ENCODE data around the gene EVL.

Gene EVL

DNA sequence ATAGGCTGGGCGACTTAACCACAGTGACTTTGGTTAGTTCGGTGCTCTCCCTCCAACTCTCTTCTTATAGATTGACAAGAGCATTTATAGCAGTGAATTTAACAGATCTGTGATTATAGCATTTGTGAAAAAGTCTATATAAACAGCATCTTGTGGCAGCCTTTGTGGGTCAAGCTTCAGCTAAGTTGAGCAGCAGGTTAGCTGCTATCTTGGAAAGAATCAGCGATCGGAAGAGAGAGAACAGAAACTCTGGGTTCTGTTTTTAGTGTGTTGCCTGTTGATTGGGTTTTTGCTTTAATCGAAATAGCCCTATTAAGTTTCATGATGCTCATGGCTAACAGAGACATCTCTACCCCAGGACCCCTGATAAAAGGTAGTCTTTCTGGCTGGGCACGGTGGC lies 20.2 kb downstream of the EVL start:
- DNase-seq, result no peak

DNA sequence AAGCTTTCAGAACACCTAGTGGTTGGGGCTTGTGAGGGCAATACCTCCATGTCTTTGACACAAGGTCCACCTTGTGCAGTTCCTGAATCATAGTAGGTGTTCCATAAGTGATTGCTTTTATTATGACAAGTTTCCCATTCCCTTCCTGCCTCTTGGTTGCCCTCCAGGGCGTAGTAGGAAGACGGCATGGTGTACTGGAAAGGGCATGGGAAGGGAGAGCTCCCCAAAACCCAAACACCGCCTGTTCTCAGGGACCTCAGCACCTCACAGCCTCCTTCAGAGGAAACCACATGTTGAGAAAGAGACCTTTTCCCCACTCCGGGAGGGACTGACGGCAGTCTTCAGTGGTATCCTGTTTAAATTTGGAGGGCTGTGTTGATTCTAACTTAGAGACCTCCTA lies 21.1 kb downstream of the EVL start:
- no peak for DNase-seq

DNA sequence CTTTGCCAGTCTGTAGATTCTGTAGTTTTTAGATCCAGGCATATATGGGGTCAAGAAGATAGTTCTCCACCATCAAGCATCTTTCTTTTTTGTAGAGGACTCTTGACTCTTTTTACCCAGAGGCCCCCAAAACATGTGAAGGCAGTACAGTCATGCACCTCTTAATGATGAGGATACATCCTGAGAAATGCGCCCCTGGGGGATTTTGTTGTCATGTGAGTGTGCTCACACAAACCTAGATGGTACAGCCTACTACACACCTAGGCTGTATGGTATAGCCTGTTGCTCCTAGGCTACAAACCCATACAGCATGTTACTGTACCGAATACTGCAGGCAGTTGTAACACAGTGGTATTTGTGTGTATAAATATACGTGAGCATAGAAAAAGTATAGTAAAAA lies 23.0 kb downstream of the EVL start:
- DNase-seq, result no peak

- DNase-seq, result no peak
These were observed 26.2 kb downstream of the EVL start for GRCh38 chr14:100091386-100091785.

GRCh38 chr14:100092832-100093231 lies 27.6 kb downstream of the EVL start:
- DNase-seq, result no peak

DNA sequence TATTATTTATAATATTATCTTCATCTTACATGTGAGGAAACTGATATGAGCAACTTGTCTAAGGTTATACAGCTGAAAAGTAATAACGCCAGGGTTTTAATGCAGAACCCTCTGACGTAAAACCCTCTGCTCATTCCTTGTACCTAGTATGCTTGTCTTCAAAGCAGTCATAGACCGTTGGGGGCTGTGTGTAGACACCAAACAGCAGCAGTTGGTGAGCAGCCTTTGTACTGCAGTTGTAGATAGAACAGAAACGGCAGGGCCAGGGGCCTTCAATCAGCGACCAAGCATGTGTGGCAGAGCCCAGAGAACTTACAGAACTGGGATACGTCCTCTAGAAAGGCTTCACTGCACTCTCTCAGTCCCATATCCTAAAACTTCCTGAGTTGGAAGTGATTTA lies 28.1 kb downstream of the EVL start:
- no peak for DNase-seq

GRCh38 chr14:100096656-100097055 lies 31.4 kb downstream of the EVL start:
- no peak for DNase-seq

GRCh38 chr14:100098171-100098570 lies 32.9 kb downstream of the EVL start:
- DNase-seq, result no peak

DNA sequence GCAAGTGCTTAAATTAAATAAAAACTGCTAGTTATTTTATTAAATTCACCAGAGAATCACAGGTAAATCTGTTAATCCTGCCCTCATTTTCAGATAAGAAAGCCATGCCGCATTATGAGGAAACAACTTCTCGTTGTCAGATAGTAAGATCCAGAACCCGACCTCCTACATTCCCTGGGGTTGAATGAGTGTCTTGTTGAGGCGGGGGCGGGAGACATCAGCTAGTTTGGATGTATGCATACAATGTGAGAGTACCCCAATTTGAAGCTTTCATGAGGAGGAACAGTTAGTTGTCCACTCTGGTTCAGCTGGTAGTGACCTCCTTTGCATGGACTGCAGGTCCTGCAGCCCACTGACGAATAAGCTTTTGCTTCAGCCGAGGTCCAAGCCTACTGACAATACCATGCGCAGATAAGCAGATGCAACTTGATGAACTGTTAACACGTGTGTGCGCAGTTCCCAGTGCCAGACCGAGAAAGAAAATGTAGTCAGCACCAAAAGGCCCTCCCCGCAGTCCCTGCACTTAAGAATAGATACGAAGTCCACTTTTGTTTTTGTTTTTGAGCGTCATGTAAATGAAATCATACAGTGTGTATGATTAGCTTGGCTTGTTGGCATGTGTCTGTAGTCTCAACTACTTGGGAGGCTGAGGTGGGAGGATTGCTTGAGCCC lies 34.9 kb downstream of the EVL start:
- DNase-seq, result no peak

- DNase-seq, result no peak
These were observed 37.0 kb downstream of the EVL start for GRCh38 chr14:100102156-100102785.

DNA sequence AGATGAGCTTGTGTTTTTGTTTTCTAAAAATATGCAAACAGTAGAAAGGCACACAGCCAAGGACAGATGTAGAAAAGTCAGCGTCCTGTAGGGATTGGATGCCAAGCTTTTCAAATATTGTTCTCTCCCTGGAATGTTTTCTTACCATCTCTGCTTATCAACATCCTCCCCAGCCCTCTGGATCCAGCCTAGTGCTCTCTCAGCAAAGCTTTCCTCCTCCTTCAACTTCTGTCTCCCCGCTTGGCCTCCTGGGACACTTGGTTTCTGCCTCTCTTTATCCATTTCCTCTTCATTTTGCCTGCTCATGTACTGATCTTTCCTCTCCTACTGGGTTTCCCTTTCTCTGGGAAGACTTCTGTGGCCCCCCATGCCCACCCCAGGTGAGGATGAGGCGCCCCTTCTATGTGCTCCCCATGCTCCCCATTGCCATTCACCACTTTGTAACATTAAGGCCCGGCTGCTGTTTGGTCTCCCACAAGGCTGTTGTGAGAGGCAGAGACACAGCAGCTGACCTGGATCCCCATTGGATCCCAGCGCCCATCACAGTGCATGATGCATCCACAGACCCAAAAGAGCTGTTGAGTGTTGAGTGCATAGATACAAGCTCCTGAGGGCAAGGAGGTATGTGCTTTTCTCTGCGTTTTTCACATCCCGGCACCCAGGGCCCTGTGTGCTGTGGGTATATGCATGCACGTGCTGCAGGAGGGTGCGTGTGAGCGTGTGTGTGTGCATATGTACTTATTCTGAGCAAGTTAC lies 38.2 kb downstream of the EVL start:
- no peak for DNase-seq

GRCh38 chr14:100104006-100104352 lies 38.8 kb downstream of the EVL start:
- no peak for DNase-seq

DNA sequence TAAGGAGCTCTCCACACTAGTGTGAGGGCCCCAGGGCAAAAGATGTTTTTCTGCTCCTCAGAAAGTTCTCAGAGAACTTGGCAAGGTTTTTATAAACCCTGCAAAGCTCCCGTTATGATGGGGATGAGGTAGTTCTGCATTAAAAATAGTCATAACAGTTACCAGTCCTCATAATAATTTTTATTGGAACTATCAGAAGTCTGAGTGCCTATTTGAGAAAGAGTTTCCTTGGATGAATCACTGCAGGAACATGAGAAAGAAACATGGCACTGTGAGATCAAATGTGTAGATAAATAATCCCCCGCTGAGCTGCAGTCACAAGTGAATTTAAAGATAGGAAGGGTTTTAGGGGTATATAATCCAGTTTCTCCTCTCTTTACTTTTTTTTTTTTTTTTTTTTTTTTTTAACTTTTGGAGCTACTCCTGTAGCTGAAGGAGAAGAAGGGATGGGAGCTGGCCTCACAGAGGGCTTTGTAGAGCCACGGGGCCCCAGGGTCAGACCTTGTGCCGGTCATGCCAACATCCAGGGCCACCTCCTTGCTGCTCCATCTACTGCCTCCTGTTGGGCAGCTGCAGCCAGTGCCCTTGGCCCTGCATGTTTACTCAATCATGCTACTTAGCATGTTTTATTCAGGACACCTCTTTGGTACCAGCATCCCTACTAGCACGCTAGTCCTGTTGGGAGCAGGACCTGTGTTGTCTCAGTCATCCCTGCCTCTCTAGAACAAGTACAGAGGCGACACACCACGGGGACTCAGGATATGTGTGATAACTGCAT lies 39.5 kb downstream of the EVL start:
- DNase-seq, result no peak

DNA sequence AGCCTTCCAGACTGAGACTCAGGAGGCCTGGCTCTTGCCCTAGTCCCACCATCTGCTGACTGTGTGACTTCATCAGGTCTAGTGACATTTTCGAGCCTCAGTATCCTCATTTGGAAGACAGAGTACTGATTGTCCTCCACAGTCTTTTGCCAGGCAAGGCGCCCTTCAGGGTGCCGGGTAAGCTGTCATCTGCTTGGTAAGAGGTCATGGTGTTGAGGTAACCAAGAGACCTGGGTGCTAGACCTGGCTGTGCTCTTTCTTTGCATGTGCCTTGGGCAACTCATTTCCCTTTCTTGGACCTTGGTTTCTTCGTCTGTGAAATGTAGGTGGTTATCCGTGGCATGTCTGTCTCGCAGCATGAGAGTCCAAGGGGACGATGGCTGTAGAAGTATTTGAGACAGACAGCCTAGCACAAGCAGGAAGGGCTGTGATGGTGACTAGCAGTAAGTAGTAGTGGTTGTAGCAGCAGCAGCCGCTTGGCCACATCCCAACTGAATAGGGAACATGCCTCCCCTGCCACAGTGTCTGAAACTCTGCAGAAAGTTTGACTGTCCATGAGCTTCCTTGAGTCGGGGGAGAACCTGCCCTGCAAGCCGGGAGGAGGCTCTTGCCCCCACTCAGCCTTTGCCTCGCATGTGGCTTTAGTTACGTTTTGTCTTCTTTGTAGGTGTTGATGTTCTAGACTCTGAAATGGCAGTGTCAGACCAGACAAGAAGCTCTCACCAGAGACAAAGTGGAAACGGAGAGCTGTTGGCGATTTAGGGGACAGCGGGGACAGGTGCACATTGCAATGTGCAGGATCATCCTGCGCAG lies 40.3 kb downstream of the EVL start:
- no peak for DNase-seq

- DNase-seq, result peak; percentile 61
These were observed 41.3 kb downstream of the EVL start for GRCh38 chr14:100106250-100107112.

DNA sequence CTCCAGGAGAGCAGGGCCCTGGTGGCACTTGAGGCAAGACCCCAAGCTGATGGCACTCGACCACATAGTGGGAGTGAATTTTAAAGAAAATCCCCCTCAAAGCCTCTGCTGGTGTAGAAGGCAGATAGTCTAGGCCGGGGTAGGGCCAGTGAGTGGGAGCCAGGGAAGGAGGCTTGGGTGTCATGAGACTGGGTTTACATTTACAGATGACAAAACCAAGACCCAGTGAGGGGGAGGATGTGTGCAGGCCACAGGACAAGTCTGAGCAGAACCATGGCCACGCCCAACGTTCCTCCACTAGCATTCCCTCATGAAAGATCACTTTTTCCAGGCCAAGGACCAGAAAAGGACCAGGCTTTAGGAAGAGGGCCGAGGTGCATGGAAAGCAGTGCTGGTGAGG lies 42.0 kb downstream of the EVL start:
- DNase-seq, result no peak

GRCh38 chr14:100108042-100108825 lies 43.0 kb downstream of the EVL start:
- peak; percentile 88 for DNase-seq

DNA sequence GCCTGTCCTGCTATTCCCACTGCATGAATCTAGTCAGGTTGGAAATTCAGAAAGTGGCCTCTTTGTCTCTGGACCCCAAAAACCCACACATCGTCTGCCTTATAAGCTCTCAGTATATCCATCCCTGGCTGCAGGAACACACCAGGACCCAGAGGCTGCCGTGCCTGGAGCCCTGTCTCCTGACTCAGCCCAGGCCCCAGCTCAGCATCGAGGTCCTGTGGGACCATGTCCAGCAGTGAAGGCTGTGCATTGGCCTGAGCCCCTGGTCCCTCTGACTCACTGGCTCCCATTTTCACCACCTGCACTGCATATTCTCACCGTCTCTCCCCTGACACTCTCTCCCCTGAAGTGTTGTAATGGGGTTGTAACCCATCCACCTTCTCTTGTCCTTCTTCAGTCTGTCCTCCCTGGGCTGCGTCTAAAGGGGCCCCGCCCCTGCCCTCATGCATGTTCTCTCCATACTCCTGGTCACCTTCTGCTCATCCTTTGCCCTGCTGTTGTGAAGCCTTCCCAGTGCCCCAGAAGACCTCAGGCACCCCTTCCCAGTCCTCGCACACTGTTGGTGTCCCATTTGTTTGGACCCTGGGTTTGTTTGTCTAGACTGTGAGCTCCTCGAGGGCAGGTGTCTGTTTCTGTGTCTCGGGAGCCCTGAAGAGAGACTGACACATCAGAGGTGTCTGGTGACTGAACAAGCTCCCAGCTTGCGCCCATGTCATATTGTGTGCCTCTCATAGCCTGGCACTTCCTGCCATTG lies 43.8 kb downstream of the EVL start:
- DNase-seq, result no peak

DNA sequence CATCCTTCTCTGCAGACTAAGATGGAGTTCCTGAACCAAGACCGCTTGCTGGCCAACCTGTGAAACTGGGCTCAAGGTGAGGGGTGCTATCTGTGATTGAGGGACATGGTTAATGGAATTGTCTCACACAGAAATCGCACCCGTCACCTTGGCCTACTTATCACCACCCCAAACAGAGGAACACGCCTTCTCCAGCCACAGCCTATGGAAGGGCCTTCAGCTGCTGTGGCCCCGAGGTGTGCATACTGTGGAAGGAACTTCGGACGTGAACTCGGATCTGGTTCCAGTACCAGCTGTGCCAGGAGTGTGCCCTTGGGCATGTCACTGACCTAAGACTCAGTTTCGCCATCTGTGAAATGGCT lies 44.4 kb downstream of the EVL start:
- no peak for DNase-seq

DNA sequence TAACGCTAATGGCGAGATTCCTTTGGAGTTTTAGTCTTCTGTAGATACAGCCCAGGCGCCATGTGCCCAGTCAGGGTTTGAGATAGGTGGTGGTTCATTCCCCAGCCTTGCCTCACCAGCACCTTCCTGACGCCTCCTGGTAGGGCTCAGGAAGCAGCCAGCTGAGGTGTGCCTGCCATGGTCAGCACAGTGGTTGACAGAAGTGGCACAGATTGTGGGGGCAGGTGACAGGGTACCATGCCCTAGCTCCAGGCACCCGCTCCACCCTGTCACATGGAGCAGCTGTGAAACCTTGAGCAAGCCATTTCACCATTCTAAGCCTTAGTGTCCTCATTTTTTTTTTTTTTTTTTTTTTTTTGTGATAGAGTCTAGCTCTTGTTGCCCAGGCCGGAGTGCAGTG lies 45.6 kb downstream of the EVL start:
- DNase-seq, result no peak

All from effector CD4-positive, alpha-beta T cell (primary cell).